H1 (cell line): ENCODE results near the gene GALC. TPM values are rescaled to one million over a fixed set of nuclear protein-coding genes. Genes with fewer than 3 reads are reported as not detected.

Experiments used
- CTCF ChIA-PET: fragments of 300-600 bp; sonication (Branson Sonifier 250); formaldehyde crosslinking; loops from one replicate; lab custom pipeline; 2021; ENCODE audit not compliant: partially characterized antibody; lab: Charles Lee
- POLR2A ChIA-PET: fragments of 300-600 bp; sonication (Branson Sonifier 250); formaldehyde crosslinking; loops from one replicate; lab custom pipeline; 2021; ENCODE audit warnings: inconsistent platforms; ENCODE audit not compliant: partially characterized antibody; lab: Charles Lee
- DNase-seq, 2 experiments: peaks; one replicate each; pipeline versions ENCODE4 v3.0.0 to v3.0.0-alpha.2; 2010 to 2022; ENCODE audit warnings: low spot score in 2 of 2, low read depth in 1 of 2, mixed read lengths in 1 of 2
- FAIRE-seq: peaks from 2 replicates; lab custom pipeline; 2011; peaks lifted over from hg19 to GRCh38; lab: Jason Lieb, UNC
- H2AFZ ChIP-seq: 2 replicates; pipeline ENCODE4 v1.8.1; 2012; ENCODE audit warnings: low read length, inconsistent platforms
- H2AK5ac ChIP-seq: 2 replicates; pipeline ENCODE4 v1.6.1; 2013; ENCODE audit warnings: low read depth, low read length
- H2BK120ac ChIP-seq: replicated peaks from 2 replicates; pipeline ENCODE3; 2013; ENCODE audit warnings: low read depth, low read length, inconsistent platforms
- H2BK12ac ChIP-seq: 2 replicates; pipeline ENCODE4 v1.6.1; 2013; ENCODE audit warnings: low read depth, low read length
- H2BK15ac ChIP-seq: 2 replicates; pipeline ENCODE4 v1.6.1; 2013; ENCODE audit warnings: low read length
- H2BK20ac ChIP-seq: 2 replicates; pipeline ENCODE4 v1.6.1; 2013; ENCODE audit warnings: low read length
- H2BK5ac ChIP-seq: 2 replicates; pipeline ENCODE4 v1.6.1; 2013; ENCODE audit warnings: low read depth, low read length
- H3K14ac ChIP-seq: 2 replicates; pipeline ENCODE4 v1.6.1; 2013; ENCODE audit warnings: inconsistent platforms; ENCODE audit not compliant: insufficient read length
- H3K18ac ChIP-seq: 2 replicates; pipeline ENCODE4 v1.6.1; 2013; ENCODE audit warnings: low read length; ENCODE audit errors: extremely low read depth
- H3K23ac ChIP-seq: 2 replicates; pipeline ENCODE4 v1.6.1; 2013; ENCODE audit warnings: inconsistent platforms; ENCODE audit not compliant: insufficient read length
- H3K23me2 ChIP-seq: 2 replicates; pipeline ENCODE4 v1.6.1; 2013; ENCODE audit warnings: low read depth, low read length
- H3K27ac ChIP-seq: 2 replicates; pipeline ENCODE4 v1.6.1; 2011; ENCODE audit warnings: low read depth, low read length, inconsistent platforms
- H3K27me3 ChIP-seq, 4 experiments: replicated peaks in 1 of 4; 1 replicate in 1 of 4; 2 replicates in 3 of 4; pipeline versions ENCODE4 v1.6.1 to v1.8.1; 2011 to 2013; ENCODE audit warnings: low read length in 3 of 4, mild to moderate bottlenecking in 3 of 4, inconsistent platforms in 2 of 4, mixed read lengths in 2 of 4, moderate library complexity in 1 of 4; ENCODE audit not compliant: control insufficient read depth in 3 of 4, insufficient read depth in 3 of 4; ENCODE audit errors: extremely low read depth in 1 of 4
- H3K36me3 ChIP-seq, 4 experiments: 2 replicates each; pipeline versions ENCODE4 v1.6.1 to v1.8.1; 2011 to 2013; ENCODE audit warnings: mild to moderate bottlenecking in 4 of 4, low read length in 3 of 4, moderate library complexity in 2 of 4, control low read depth in 1 of 4, inconsistent platforms in 1 of 4; ENCODE audit not compliant: insufficient read depth in 4 of 4, control insufficient read depth in 2 of 4
- H3K4ac ChIP-seq: replicated peaks from 2 replicates; pipeline ENCODE3; 2013; ENCODE audit warnings: low read length, low read depth, mixed read lengths, inconsistent platforms; ENCODE audit not compliant: insufficient read length
- H3K4me1 ChIP-seq, 4 experiments: replicated peaks in 1 of 4; 1 replicate in 1 of 4; 2 replicates in 3 of 4; pipeline versions ENCODE4 v1.6.1 to v1.8.1; 2011 to 2013; ENCODE audit warnings: low read length in 3 of 4, inconsistent platforms in 2 of 4, mixed read lengths in 1 of 4; ENCODE audit not compliant: insufficient read depth in 4 of 4, control insufficient read depth in 3 of 4
- H3K4me2 ChIP-seq, 2 experiments: 2 replicates each; pipeline versions ENCODE4 v1.6.1 to v1.8.1; 2011 to 2013; ENCODE audit warnings: low read depth in 2 of 2, low read length in 2 of 2, control low read depth in 1 of 2, inconsistent platforms in 1 of 2, mild to moderate bottlenecking in 1 of 2; ENCODE audit not compliant: insufficient read depth in 1 of 2
- H3K4me3 ChIP-seq, 4 experiments: fragments of 200-600, 300-600 bp in 1 of 4; sonication (generic), shearing (Covaris generic), sonication (Bioruptor Twin) in 1 of 4; 2 replicates each; pipeline versions ENCODE4 v1.5.1 to v1.8.1; 2011 to 2016; ENCODE audit warnings: low read length in 4 of 4, low read depth in 3 of 4, control low read depth in 2 of 4, inconsistent platforms in 2 of 4, mild to moderate bottlenecking in 2 of 4, mixed read lengths in 1 of 4, moderate library complexity in 1 of 4; ENCODE audit not compliant: insufficient read depth in 2 of 4; ENCODE audit errors: extremely low read depth in 1 of 4
- H3K56ac ChIP-seq: replicated peaks from 2 replicates; pipeline ENCODE3; 2013; ENCODE audit warnings: low read depth, mild to moderate bottlenecking, mixed read lengths, low read length, inconsistent platforms; ENCODE audit not compliant: insufficient read length
- H3K79me1 ChIP-seq: 2 replicates; pipeline ENCODE4 v1.6.1; 2013; ENCODE audit warnings: low read depth, low read length, control low read depth
- H3K79me2 ChIP-seq, 2 experiments: 2 replicates each; pipeline versions ENCODE4 v1.6.1 to v1.8.1; 2012 to 2013; ENCODE audit warnings: low read length in 2 of 2, mild to moderate bottlenecking in 2 of 2, inconsistent platforms in 1 of 2; ENCODE audit not compliant: insufficient read depth in 2 of 2, control insufficient read depth in 1 of 2
- H3K9ac ChIP-seq, 4 experiments: replicated peaks in 1 of 4; 1 replicate in 1 of 4; 2 replicates in 3 of 4; pipeline versions ENCODE4 v1.6.1 to v1.8.1; 2011 to 2013; ENCODE audit warnings: low read depth in 3 of 4, low read length in 3 of 4, control low read depth in 2 of 4, mild to moderate bottlenecking in 2 of 4, moderate library complexity in 2 of 4, inconsistent platforms in 1 of 4; ENCODE audit errors: extremely low read depth in 1 of 4
- H3K9me3 ChIP-seq, 2 experiments: 2 replicates each; pipeline versions ENCODE4 v1.6.1 to v1.8.1; 2012 to 2013; ENCODE audit warnings: mild to moderate bottlenecking in 2 of 2, moderate library complexity in 2 of 2, control low read depth in 1 of 2, inconsistent platforms in 1 of 2, low read depth in 1 of 2, low read length in 1 of 2, mixed read lengths in 1 of 2; ENCODE audit not compliant: insufficient read depth in 2 of 2
- H4K20me1 ChIP-seq, 2 experiments: replicated peaks in 1 of 2; 2 replicates each; pipeline versions ENCODE3 to v1.8.1; 2011 to 2013; ENCODE audit warnings: inconsistent platforms in 2 of 2, low read length in 2 of 2, mild to moderate bottlenecking in 1 of 2; ENCODE audit not compliant: insufficient read depth in 2 of 2, control insufficient read depth in 1 of 2
- H4K5ac ChIP-seq: 2 replicates; pipeline ENCODE4 v1.6.1; 2013; ENCODE audit warnings: low read length, low read depth, mixed read lengths, inconsistent platforms; ENCODE audit not compliant: insufficient read length
- H4K8ac ChIP-seq: 2 replicates; pipeline ENCODE4 v1.8.0; 2013; ENCODE audit warnings: mild to moderate bottlenecking, moderate library complexity, low read length, inconsistent platforms; ENCODE audit not compliant: insufficient read depth; ENCODE audit errors: extremely low read depth
- H4K91ac ChIP-seq: replicated peaks from 2 replicates; pipeline ENCODE3; 2013; ENCODE audit warnings: low read length, mixed read lengths, inconsistent platforms; ENCODE audit not compliant: insufficient read length
- CREB1 ChIP-seq: IDR thresholded peaks from 2 replicates; pipeline ENCODE4 v1.6.1; 2012; ENCODE audit warnings: inconsistent platforms
- E2F6 ChIP-seq: IDR thresholded peaks from 2 replicates; pipeline ENCODE4 v1.6.1; 2012; ENCODE audit warnings: inconsistent platforms
- EP300 ChIP-seq, 2 experiments: IDR thresholded peaks; 1 replicate in 1 of 2; 2 replicates in 1 of 2; pipeline ENCODE4 v1.6.1; 2011 to 2012; ENCODE audit warnings: low read depth in 2 of 2, low read length in 2 of 2, mild to moderate bottlenecking in 2 of 2, borderline replicate concordance in 1 of 2, inconsistent platforms in 1 of 2, moderate library complexity in 1 of 2
- MAFK ChIP-seq: IDR thresholded peaks from 2 replicates; pipeline ENCODE4 v1.6.1; 2012; ENCODE audit warnings: low read depth, mild to moderate bottlenecking, improper control_type of control experiment, low read length
- MAX ChIP-seq: IDR thresholded peaks from 2 replicates; pipeline ENCODE4 v1.6.1; 2012; ENCODE audit warnings: inconsistent platforms
- POLR2AphosphoS5 ChIP-seq: IDR thresholded peaks from 2 replicates; pipeline ENCODE4 v1.6.1; 2011; ENCODE audit warnings: low read depth, low read length
- RBBP5 ChIP-seq: IDR thresholded peaks from 2 replicates; pipeline ENCODE4 v1.7.1; 2012; ENCODE audit warnings: low read depth, mild to moderate bottlenecking, inconsistent platforms, low read length, moderate library complexity, borderline replicate concordance
- RNF2 ChIP-seq: fragments of 200-900, 300-1000 bp; sonication (generic); IDR thresholded peaks from 2 replicates; pipeline ENCODE4 v1.7.1; 2016; ENCODE audit warnings: borderline replicate concordance, low read depth, mild to moderate bottlenecking, antibody characterized with exemption, low read length; ENCODE audit not compliant: poor library complexity, severe bottlenecking; ENCODE audit errors: missing control alignments
- SIRT6 ChIP-seq: IDR thresholded peaks from one replicate; pipeline ENCODE4 v1.7.1; 2012; ENCODE audit warnings: low read length, inconsistent platforms
- TAF1 ChIP-seq: IDR thresholded peaks from 2 replicates; pipeline ENCODE4 v1.6.1; 2011; ENCODE audit warnings: mild to moderate bottlenecking, low read depth, low read length
- TEAD4 ChIP-seq: IDR thresholded peaks from 2 replicates; pipeline ENCODE4 v1.6.1; 2012; ENCODE audit warnings: low read depth, low read length, inconsistent platforms, mixed read lengths
- WGBS, 2 experiments: shearing (Covaris generic) in 1 of 2; methylation state at CpG; one replicate each; pipeline versions ENCODE4 v1.1.6 to v1.1.7; 2013 to 2015; ENCODE audit warnings: low lambda C conversion rate in 2 of 2, mixed read lengths in 2 of 2, inconsistent platforms in 1 of 2, low coverage in 1 of 2, missing lambda C conversion rate in 1 of 2; ENCODE audit not compliant: insufficient replicate concordance in 2 of 2, insufficient coverage in 1 of 2, insufficient read length in 1 of 2; ENCODE audit errors: extremely low coverage in 1 of 2, missing lambda C conversion rate in 1 of 2; 5-methylcytosine and 5-hydroxymethylcytosine counted together
- polyA plus RNA-seq, 7 experiments: library from polyadenylated mRNA; depleted of rRNA in 3 of 7; stranded (reverse) in 5 of 7; unstranded in 2 of 7; fragments of >200 nt in 5 of 7; fragments of 200-250 nt in 2 of 7; gene quantifications; 1 replicate in 5 of 7; 2 replicates in 1 of 7; 4 replicates in 1 of 7; pipeline versions ENCODE4 v1.2.1 to v1.2.3, GENCODE V29; 2011 to 2013; ENCODE audit warnings: missing spikeins in 2 of 7, mixed read lengths in 2 of 7
- total RNA-seq: library from RNA; stranded (reverse); fragmentation: NEBNext Ultra II Directional; extraction: Animal tissue kit (Norgen Biotek cat#: 25700); gene quantifications from 2 replicates; pipeline ENCODE4 v1.2.1, GENCODE V29; 2021

GALC gene
- total and polyA plus RNA-seq, 2 of the 8 experiments (the other 6 are each of a cell fraction or from before 2014, with no cell fraction given): 6.1 to 12.3 TPM

- no peak overlapping the region for H3K4ac ChIP-seq
- POLR2A ChIA-PET: no interaction called here
- H2BK5ac ChIP-seq: no peak overlapping the region
- H3K23me2 ChIP-seq: no peaks in the 10 kb centered on the region
- H3K14ac ChIP-seq: no peak overlapping the region
- H2BK12ac ChIP-seq: no peak overlapping the region
- H3K4me1 ChIP-seq: no peaks in the 10 kb centered on the region
- no peaks in the 10 kb centered on the region for H3K9me3 ChIP-seq
- no peak overlapping the region for H3K4me2 ChIP-seq
- no peak overlapping the region for H2AFZ ChIP-seq
- FAIRE-seq: no peak
- no peak overlapping the region for H2AK5ac ChIP-seq
- CTCF ChIA-PET: no interaction called here
- H3K79me1 ChIP-seq: no peaks in the 10 kb centered on the region
- H2BK20ac ChIP-seq: no peak overlapping the region
- no peak overlapping the region for H4K8ac ChIP-seq
- no peaks in the 10 kb centered on the region for H3K36me3 ChIP-seq
- no peaks in the 10 kb centered on the region for H3K79me2 ChIP-seq
- whole genome bisulfite sequencing, 2 experiments: 94% methylated on average over 13 of the region's 13 CpGs; no CpG with 5 or more reads in 1 of the 2 experiments
- H2BK120ac ChIP-seq: no peak overlapping the region
- no peak overlapping the region for H2BK15ac ChIP-seq
- H3K18ac ChIP-seq: no peak overlapping the region
- H3K23ac ChIP-seq: no peak overlapping the region
- H3K56ac ChIP-seq: no peak overlapping the region
- H3K4me3 ChIP-seq: no peak overlapping the region
- no peaks in the 10 kb centered on the region for H4K20me1 ChIP-seq
- no peak for DNase-seq
- no peak overlapping the region for H4K91ac ChIP-seq
- H4K5ac ChIP-seq: no peak overlapping the region
- H3K9ac ChIP-seq: no peak overlapping the region
- no peak overlapping the region for H3K27ac ChIP-seq
- H3K27me3 ChIP-seq: no peaks in the 10 kb centered on the region
- TF ChIP-seq EP300 (IDR thresholded peaks at IDR 0.05; ENCODE audit: borderline replicate concordance in 1 of 2, low read depth in 2 of 2, low read length in 2 of 2): no peak
- TF ChIP-seq POLR2AphosphoS5: no peak
- no peak for TF ChIP-seq SIRT6
- TF ChIP-seq TEAD4: no peak
- no peak for TF ChIP-seq MAX
- no peak for TF ChIP-seq RBBP5
- TF ChIP-seq MAFK: no peak
- no peak for TF ChIP-seq E2F6
- no peak for TF ChIP-seq RNF2
- no peak for TF ChIP-seq TAF1
- no peak for TF ChIP-seq CREB1
Measured at GRCh38 chr14:88005978-88006851, 13.2 kb upstream of the GALC start.
